Psoas muscle (tissue), 8 donors: ENCODE results near the gene CDK17. TPM values are rescaled to one million over a fixed set of nuclear protein-coding genes. Genes with fewer than 3 reads are reported as not detected.

ENCODE experiments used
- ATAC-seq, 4 donors: fragments of 200-7000 bp; cut with Tn5 transposase; one replicate each; pipeline ENCODE4 v1.9.1; 2020; ENCODE audit warnings: moderate library complexity in 3 of 4, mild to moderate bottlenecking in 2 of 4
- DNase-seq, 2 donors: peaks; one replicate each; pipeline ENCODE4 v3.0.0-alpha.2; 2020
- H3K27ac ChIP-seq: fragments of 200-600 bp; one replicate; pipeline ENCODE4 v1.8.0; 2022
- H3K27me3 ChIP-seq, 3 donors: fragments of 200-600 bp in 1 of 3; one replicate each; pipeline versions ENCODE4 v1.6.1 to v1.8.0; 2013 to 2022; ENCODE audit warnings: low read length in 2 of 3, mild to moderate bottlenecking in 2 of 3, moderate library complexity in 1 of 3; ENCODE audit not compliant: insufficient read depth in 3 of 3
- H3K36me3 ChIP-seq, 2 donors: fragments of 200-600 bp in 1 of 2; one replicate each; pipeline versions ENCODE4 v1.6.1 to v1.8.0; 2013 to 2022; ENCODE audit warnings: low read depth in 1 of 2, mild to moderate bottlenecking in 1 of 2, moderate library complexity in 1 of 2; ENCODE audit not compliant: insufficient read depth in 1 of 2
- H3K4me1 ChIP-seq: fragments of 200-600 bp; one replicate; pipeline ENCODE4 v1.8.0; 2022
- H3K4me3 ChIP-seq: fragments of 200-600 bp; one replicate; pipeline ENCODE4 v1.8.0; 2022; ENCODE audit warnings: mild to moderate bottlenecking
- H3K9me3 ChIP-seq: fragments of 200-600 bp; one replicate; pipeline ENCODE4 v1.8.0; 2022
- WGBS, 3 donors: extraction: QIAGEN DNeasy Blood & Tissue Kit; methylation state at CpG; one replicate each; pipeline versions ENCODE4 v1.1.6 to v1.1.7; 2013; 5-methylcytosine and 5-hydroxymethylcytosine counted together
- intact Hi-C, 2 donors: fragments of 100-400 bp; cut with DNase I; formaldehyde crosslinking; loops; one replicate each; pipeline versions ENCODE4 v1.11.0 to v1.14.2; 2022
- polyA plus RNA-seq, 3 donors: library from polyadenylated mRNA; stranded (reverse); fragments of 200-250 nt; gene quantifications; one replicate each; pipeline ENCODE4 v1.2.3, GENCODE V29; 2013
- total RNA-seq, 4 donors: library from RNA; stranded (reverse); fragmentation: NEBNext Ultra II Directional in 2 of 4; extraction: Animal tissue kit (Norgen Biotek cat#: 25700) in 2 of 4; gene quantifications; one replicate each; pipeline versions ENCODE4 v1.2.1 to v1.2.4, GENCODE V29; 2021 to 2023
- TF ChIP-seq, protein P1 (sequence below): fragments of 200-600 bp; IDR thresholded peaks from one replicate; pipeline ENCODE4 v1.8.0; 2022; ENCODE audit warnings: antibody characterized with exemption
- donor health status: healthy with polysubstance abuse.
- donor health status: DM: no; HTN: no; CAD: no; lungs with moderate emphysema.
- donor health status: Bipolar disorder and iron deficiency.
- donor health status: healthy.
- donor health status: DM: yes; HTN: yes; CAD: no.
- donor health status: DM: no; HTN: no; CAD: no.
- donor health status: DM: no; HTN: no; CAD: no.
- donor health status: DM: yes; HTN: yes; CAD: no.

CDK17 gene
- total and polyA plus RNA-seq, 7 donors: 7.2 to 21.4 (median 13.3) TPM

DNA sequence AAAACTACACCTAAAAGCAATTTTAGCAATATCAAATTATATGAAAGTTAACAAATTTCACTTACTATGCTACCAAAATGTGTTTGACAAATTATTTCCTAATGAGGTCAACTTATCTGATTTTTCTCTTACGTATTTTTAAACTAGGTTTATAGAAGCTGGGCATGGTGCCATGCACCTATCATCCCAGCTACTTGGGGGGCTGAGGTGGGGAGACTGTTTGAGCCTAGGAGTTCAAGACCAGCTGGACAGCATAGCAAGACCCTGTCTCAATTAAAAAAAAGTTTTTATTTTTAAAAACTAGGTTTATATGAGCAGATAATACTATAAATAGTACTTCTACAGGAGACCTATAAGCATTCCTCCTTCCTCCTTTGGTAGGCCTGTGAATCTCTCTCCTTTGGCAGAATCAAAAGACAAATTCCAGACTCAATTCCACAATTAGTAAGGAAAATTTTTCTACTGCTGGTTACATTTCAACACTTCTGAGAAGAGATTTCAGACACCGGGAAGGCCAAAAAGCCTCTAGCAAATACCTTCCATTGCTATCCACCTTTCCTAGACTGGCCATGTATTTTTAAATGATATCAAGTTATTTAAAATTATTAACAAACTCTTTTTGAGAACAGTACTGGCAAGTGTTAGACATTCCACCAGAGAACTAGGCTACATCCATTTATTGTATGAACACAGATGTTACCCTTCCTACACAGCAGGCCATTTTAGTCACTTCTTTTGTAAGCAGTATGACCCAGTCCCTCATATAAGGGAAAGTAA is 34.4 kb downstream of the CDK17 start:
- DNase-seq: no peak
- H3K27ac ChIP-seq: no peak overlapping the region
- peaks cover 22% of the 10 kb centered on the region for H3K4me1 ChIP-seq
- TF ChIP-seq, protein P1, sequence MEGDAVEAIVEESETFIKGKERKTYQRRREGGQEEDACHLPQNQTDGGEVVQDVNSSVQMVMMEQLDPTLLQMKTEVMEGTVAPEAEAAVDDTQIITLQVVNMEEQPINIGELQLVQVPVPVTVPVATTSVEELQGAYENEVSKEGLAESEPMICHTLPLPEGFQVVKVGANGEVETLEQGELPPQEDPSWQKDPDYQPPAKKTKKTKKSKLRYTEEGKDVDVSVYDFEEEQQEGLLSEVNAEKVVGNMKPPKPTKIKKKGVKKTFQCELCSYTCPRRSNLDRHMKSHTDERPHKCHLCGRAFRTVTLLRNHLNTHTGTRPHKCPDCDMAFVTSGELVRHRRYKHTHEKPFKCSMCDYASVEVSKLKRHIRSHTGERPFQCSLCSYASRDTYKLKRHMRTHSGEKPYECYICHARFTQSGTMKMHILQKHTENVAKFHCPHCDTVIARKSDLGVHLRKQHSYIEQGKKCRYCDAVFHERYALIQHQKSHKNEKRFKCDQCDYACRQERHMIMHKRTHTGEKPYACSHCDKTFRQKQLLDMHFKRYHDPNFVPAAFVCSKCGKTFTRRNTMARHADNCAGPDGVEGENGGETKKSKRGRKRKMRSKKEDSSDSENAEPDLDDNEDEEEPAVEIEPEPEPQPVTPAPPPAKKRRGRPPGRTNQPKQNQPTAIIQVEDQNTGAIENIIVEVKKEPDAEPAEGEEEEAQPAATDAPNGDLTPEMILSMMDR: no peak
- intact Hi-C loops: no loop called here
- no peak for ATAC-seq
- H3K36me3 ChIP-seq: no peaks in the 10 kb centered on the region
- WGBS, 3 donors: 60 to 68% (median 66%) methylated on average over 2 of the region's 2 CpGs
- no peaks in the 10 kb centered on the region for H3K9me3 ChIP-seq
- H3K27me3 ChIP-seq: no peaks in the 10 kb centered on the region
- H3K4me3 ChIP-seq: no peak overlapping the region

DNA sequence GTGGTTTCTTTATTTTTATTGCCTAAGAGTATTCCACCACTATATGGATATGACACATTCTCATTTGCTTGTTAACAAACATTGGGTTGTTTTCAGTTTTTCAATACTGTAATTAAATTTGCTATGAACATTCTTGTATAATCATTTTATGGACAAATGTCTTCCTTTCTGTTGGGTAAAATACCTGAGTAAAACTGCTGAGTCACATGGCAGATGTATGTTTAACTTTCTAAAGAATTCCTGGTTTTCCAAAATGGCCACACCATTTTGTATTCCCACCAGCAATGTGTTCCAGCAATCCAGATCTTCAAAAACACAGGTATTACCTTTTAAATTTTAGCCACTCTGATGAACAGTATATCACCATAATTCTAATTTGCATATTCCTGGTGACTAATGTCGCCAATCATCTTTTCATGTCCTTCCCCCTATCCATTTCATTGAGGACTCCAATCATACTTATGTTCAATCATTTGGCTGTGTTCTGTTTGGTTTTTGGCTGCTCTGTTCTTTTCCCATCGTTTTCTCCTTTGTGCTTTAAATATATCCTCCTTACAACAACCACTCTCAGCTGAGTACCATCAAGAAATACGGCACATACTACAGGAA is 36.0 kb downstream of the CDK17 start:
- intact Hi-C loops: no loop called here
- Histone ChIP-seq H3K9me3 (no peaks in the 10 kb centered on the region), H3K4me3 (no peak overlapping the region), H3K4me1 (peaks cover 21% of the 10 kb centered on the region), H3K36me3 (no peaks in the 10 kb centered on the region), H3K27me3 (no peaks in the 10 kb centered on the region), H3K27ac (no peak overlapping the region)
- TF ChIP-seq, protein P1: no peak
- WGBS, 3 donors: 78 to 80% (median 79%) methylated on average over 3 of the region's 3 CpGs
- ATAC-seq (no peak), DNase-seq (no peak)

DNA sequence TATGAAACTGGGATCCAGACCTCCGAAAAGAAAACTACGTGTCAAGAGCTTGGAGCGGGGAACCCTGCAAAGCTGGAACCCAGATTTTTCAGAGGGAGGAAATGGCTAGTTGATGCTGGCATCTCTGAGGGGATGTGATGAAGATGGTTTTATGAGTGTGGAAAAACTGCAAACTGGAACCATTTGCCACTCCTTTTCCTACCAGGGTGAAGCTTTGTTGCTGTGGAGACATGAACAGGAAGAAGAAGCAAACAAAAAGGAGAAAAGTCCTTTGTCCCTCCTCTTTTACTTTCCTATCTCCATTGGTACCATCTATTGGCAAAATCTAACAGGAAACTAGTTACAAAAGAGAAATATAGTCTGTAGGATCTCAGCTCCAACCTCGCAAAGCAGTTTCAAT is 39.2 kb downstream of the CDK17 start:
- no peaks in the 10 kb centered on the region for H3K36me3 ChIP-seq
- peaks cover 7% of the 10 kb centered on the region for H3K4me1 ChIP-seq
- no peaks in the 10 kb centered on the region for H3K9me3 ChIP-seq
- TF ChIP-seq, protein P1: no peak
- no peak overlapping the region for H3K4me3 ChIP-seq
- DNase-seq: no peak
- H3K27me3 ChIP-seq: no peaks in the 10 kb centered on the region
- intact Hi-C loops: no loop called here
- no peak for ATAC-seq
- H3K27ac ChIP-seq: no peak overlapping the region
- 75 to 85% (median 82%) methylated on average over 4 of the region's 4 CpGs for WGBS, 3 donors

DNA sequence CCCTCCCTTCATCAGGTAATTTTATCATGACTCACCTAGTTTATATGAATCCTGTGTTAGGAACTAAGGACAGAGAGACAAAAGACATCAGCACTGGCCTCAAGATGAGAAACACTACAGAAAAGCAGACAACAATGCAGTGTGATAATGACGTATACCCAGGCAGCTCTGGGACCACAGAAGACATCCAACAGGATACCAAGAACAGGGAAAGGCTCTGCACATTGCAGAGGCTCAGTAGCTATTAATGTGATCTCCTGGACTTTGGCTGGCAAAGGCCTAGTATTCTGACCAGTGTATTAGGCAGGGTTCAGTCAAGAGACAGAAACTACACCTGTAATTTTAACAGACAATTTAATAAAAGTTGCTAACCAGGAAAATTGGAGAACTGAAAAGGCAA is 39.7 kb downstream of the CDK17 start:
- Histone ChIP-seq H3K9me3 (no peaks in the 10 kb centered on the region), H3K36me3 (no peaks in the 10 kb centered on the region), H3K4me1 (peaks cover 1% of the 10 kb centered on the region), H3K27me3 (no peaks in the 10 kb centered on the region), H3K4me3 (no peak overlapping the region), H3K27ac (no peak overlapping the region)
- intact Hi-C loops: no loop called here
- ATAC-seq (no peak), DNase-seq (no peak)
- TF ChIP-seq, protein P1: no peak
- 70 to 78% (median 73%) methylated on average over 1 of the region's 1 CpG for WGBS, 3 donors
